Fibroblast of gingiva (primary cell): ENCODE results near the gene KIF24.
"Not testable (repeated sequence)": the region's sequence is repeated elsewhere in the genome, so short reads cannot be mapped to it uniquely, and the experiment has no call there.

Experiments
- DNase-seq: peaks from one replicate; pipeline ENCODE4 v3.0.0-alpha.2; 2011; ENCODE audit warnings: low read depth

The KIF24 gene

DNA sequence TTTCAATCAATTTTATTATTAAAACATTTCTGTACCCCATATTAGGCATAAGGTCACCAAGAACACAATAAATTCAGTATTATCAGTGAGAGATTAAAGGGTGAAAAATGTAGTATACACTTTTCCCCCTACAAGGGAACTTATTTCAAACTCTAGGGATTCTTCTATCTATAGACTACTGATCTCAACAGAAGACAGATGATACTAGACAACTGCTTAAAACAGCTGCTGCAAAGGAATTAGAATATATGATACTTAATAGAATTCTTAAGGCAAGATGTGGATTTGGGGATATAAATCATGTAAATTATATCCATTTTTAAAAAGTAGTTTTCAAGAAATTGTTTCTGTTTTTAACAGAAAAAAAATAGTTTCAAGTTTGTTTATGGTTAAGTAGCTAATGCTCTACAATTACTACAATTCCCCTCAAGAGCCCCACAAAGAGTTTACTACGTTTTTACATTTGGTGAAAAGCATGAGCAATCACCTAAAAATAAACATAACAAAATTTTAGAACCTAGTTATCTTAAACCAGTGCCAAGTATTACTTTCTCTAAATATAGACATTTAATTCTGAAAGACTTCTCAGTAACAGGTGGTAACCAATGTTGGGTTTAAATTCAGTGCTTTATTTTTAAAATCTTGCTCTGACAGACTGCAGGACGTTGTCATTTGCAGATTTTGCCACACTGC is 6.0 kb downstream of the KIF24 start:
- DNase-seq: no peak

DNA sequence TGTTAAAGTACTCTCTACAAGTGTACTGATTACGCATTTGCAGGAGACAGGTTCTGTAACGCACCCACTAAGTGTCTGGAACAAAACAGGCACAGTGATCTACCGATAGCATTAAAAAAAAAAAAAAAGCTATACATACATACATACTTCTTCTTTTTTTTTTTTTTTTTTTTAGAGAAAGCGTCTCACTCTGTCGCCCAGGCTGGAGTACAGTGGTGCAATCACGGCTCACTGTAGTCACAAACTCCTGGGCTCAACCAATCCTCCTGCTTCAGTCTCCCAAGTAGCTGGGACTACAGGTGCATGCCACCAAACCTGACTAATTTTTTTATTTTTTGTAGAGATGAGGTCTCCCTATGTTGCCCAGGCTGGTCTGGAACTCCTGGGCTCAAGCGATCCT is 7.6 kb downstream of the KIF24 start:
- no peak for DNase-seq

DNA sequence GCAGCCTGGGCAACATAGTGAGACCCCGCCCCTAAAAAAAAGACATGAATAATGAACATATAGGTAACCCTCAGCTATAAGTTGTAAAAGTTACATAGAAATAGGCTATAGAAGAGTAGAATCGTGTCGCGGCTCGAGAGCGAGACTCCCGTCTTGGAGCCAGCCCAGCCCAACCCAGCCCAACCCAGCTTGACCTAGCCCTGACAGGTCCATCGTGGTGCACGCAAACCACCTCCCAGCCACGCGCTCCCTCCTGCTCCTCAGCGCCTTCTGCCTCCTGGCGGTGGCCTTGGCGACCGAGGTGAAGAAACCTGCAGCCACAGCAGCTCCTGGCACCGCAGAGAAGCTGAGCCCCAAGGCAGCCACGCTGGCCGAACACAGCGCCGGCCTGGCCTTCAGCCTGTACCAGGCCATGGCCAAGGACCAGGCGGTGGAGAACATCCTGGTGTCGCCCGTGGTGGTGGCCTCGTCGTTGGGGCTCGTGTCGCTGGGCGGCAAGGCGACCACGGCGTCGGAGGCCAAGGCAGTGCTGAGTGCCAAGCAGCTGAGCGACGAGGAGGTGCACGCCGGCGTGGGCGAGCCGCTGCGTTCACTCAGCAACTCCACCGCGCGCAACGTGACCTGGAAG is 10.8 kb downstream of the KIF24 start:
- DNase-seq: no peak

DNA sequence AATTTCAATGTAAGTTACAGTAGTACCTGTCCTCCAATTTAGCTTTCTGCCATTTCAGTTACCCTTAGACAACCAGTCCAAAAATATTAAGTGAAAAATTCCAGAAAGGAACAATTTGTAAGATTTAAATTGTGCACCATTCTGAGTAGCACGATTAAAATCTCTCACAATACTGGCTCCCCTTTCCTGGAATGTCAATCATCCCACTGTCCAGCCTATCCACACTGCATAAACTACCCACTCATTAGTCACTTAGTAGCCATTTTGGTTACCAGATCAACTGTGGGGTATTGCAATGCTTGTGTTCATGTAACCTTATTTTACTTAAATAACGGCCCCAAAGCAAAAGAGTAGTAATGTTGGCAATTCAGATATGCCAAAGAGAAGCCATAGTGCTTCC is 11.6 kb downstream of the KIF24 start:
- no peak for DNase-seq

DNA sequence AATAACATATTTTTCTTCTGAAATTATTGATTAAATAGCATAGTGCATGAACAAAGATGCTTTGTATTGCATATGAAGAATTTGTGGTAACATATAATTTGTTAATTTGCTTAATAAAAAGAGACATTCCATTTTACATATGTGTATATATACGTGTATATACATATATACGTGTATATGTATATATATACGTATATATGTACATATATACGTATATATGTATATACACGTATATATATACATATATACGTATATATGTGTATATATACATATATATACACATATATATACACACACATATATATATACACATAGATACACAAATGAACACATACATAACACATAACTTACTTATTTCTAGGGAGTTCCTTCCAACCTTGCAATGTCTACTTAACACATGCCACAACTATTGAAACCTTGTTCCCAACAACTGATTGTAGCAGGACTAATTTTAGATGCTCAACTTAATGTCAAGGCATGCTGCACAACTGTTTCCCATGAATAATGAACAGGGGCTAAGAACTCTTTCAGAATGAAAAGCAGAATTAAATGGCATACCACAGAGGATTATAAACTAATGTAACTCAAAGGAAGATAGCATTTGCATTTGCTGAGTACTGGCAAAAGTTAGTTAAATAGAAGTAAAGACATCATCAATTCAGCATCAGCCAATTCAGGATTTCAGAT is 17.4 kb downstream of the KIF24 start:
- DNase-seq: no peak

DNA sequence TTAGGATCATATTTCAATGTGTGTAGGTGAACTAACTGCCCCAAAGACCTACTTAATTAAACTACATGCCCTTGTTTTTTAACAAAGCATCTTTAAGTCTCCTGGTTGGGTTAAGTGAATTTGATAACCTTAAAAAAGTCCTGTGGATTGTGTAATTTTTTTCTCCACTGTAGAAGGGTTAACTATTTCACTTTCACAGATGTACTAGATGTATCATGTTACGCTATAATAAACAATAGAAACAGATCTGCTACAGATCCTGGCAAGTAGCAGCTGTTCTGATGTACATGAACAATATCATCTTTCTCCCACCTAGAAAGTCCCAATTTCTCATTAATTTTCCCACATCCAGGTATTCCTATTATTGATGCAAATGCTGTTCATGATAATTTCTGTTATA is 18.9 kb downstream of the KIF24 start:
- peak; percentile 9 for DNase-seq

DNA sequence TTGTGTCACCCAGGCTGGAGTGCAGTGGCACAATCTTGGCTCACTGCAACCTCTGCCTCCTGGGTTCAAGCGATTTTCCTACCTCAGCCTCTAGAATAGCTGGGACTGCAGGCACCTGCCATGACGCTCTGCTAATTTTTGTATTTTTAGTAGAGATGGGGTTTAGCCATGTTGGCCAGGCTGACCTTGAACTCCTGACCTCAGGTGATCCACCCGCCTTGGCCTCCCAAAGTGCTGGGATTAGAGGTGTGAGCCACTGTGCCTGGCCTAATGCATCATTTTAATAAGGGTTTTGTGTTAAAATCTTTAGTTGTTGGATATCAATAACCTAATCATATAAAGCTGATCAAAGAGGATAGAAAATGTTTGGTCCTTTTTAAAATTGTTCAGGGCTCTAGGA is 20.8 kb downstream of the KIF24 start:
- DNase-seq: not testable (repeated sequence)

DNA sequence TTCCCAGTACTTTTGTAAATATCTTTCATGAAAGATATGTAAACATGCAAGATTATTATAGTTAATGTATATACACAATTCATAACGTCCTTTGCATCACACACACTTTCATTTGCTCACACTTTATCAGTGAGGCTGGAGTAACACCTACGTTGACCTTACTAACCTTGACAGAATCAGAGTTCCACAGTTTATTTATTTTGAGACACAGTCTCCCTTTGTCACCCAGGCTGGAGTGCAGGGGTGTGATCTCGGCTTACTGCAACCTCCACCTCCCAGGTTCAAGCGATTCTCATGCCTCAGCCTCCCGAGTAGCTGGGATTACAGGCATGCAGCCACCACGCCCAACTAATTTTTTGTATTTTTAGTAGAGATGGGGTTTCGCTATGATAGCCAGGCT is 28.0 kb downstream of the KIF24 start:
- not testable (repeated sequence) for DNase-seq

DNA sequence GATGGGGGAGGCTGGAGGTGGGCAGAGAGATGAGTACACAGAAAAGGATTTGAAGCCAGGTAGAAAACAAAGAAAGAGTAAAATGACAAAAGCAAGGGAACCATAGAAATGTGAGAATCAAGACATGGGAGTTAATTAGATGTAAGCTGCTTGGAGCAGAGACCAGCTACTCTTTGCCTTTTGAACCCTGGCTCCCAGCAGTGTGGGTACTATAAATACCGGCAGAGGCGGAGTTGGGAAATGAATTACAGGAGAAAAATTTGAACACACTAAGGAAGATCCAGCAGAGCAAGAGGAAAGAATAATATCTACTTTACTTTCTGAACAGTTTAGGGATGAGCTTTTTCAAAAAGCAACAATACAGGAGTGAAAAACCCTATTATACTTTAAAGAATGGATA is 36.5 kb downstream of the KIF24 start:
- no peak for DNase-seq

DNA sequence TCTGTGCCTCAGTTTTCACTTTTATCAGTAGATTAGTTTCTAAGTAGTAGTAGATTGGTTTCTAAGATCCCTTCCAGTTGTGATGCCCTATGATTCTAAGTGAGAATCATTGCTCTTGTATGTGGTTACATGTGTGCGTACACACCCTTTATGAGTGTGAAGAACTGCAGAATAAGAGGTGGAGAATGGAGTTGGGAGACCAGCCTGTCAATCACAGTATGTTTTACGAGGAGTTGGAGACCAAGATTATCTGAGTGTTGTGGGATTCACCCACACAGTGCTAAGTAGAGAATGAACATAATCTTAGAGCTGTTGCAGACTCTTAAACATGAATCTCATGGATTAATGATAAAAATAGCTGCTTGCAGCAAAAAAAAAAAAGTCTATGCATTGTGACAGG is 37.6 kb downstream of the KIF24 start:
- DNase-seq: no peak

DNA sequence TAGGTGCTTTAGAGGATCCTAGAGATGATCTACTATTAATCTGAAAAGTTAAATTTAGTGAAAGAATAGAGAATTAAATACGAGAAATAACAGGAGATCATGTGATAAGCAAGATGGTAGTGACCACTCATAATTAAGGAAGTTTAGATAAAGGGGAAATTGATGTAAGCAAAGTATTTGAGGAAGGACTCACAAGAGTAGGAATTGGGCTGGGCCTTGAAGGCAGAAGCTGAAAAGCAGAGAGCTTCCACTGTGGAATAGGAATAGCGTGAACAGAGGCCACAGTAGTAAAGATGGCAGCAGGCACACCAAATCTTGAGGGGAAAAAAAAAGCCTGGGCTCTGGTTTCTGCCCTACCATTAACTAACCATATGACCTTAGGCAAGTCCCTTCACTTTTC is 38.0 kb downstream of the KIF24 start:
- no peak for DNase-seq

DNA sequence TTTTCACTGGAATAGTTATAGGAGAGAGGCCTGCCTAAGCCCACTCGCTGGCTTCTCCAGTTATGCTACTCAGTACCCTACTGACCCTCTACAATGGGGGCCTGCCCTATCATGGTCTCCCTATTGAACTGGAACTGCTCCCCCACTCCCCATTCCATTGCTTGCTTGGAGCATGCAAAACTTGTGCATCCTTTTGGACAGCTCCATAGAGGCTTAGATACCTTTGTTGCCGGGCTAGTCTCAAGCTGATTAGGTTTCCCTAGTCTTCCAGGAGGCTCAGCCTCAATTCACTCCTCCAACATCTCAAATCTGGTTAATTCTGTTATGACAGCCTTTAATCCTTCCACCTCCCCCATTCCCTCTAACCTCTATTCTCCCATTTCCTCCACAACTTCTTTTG is 39.9 kb downstream of the KIF24 start:
- no peak for DNase-seq

DNA sequence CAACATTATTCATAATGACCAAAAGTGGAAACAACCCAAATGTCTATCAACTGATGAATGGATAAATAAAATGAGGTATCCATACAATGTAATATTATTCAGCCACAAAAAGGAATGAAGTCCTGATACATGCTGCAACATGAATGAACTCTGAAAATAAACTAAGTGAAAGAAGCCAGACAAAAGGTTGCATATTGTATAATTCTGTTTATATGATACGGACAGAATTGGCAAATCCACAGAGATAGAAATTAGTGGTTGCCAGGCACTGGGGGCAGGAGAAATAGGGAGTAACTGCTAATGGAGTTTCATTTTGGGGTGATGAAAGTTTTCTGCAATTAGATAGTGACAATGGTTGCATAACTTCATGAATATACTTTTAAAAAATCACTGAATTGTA is 47.0 kb downstream of the KIF24 start:
- peak; percentile 66 for DNase-seq

DNA sequence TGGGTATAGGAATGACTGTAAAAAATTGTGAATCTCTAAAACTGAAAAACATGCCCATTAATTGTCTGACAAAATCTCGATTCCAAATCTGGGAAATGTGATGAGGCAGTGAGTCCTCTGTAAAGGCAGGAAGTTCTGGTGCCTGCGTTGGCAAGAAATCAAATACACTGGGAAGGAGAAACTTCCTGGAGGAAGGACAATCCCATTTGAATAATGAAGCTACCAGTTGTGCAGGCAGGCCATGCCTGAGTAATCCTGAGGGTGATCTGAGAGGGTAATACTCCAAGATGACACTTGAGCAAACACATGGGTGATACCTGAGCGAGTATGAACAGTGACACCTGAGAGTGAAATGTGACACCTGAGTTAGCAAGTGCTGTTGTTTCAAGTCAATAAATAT is 49.7 kb downstream of the KIF24 start:
- no peak for DNase-seq
